HepG2 (cell line): ENCODE results near the gene PRKCG. TPM values are rescaled to one million over a fixed set of nuclear protein-coding genes. Genes with fewer than 3 reads are reported as not detected.

Source experiments
- ATAC-seq: fragments of 200-7000 bp; cut with Tn5 transposase; 3 replicates; pipeline ENCODE4 v1.9.1; 2020; ENCODE audit warnings: mild to moderate bottlenecking, moderate library complexity
- BruUV-seq: library from RNA; stranded (reverse); fragments of 400-500 nt; replicated peaks from 2 replicates; lab custom pipeline; 2021; lab: Mats Ljungman, UMichigan
- CTCF ChIA-PET: fragments of 300-600 bp; formaldehyde crosslinking; extraction: SDS; loops from one replicate; lab custom pipeline; 2021; ENCODE audit warnings: low total read pairs, inconsistent platforms, low intra/inter-chr PET ratio; lab: Yijun Ruan, JAX
- POLR2A ChIA-PET: fragments of 350-600 bp; sonication (Branson Sonifier 250); formaldehyde crosslinking; loops from one replicate; lab custom pipeline; 2020; ENCODE audit warnings: antibody characterized with exemption, inconsistent platforms; lab: Yijun Ruan, JAX
- DNase-seq: peaks from one replicate; pipeline ENCODE4 v3.0.0-alpha.2; 2015; ENCODE audit warnings: low spot score
- FAIRE-seq: peaks from 3 replicates; lab custom pipeline; 2011; peaks lifted over from hg19 to GRCh38; lab: Jason Lieb, UNC
- H2AFZ ChIP-seq: one replicate; pipeline ENCODE4 v1.6.1; 2011; ENCODE audit warnings: low read length, inconsistent platforms
- H3K27ac ChIP-seq: fragments of 300-600 bp; 3 replicates; pipeline ENCODE4 v1.8.0; 2011; ENCODE audit warnings: mixed run types, mild to moderate bottlenecking, mixed read lengths, low read length, inconsistent platforms; ENCODE audit not compliant: insufficient read depth; ENCODE audit errors: extremely low read length
- H3K27me3 ChIP-seq, 2 experiments: fragments of 200-600 bp in 1 of 2; 2 replicates in 1 of 2; 3 replicates in 1 of 2; pipeline versions ENCODE4 v1.6.0 to v1.8.0; 2011; ENCODE audit warnings: low read length in 2 of 2, mild to moderate bottlenecking in 2 of 2, moderate library complexity in 2 of 2, inconsistent platforms in 1 of 2; ENCODE audit not compliant: insufficient read depth in 2 of 2, control insufficient read depth in 1 of 2
- H3K36me3 ChIP-seq, 2 experiments: fragments of 200-600 bp in 1 of 2; replicated peaks in 1 of 2; 2 replicates in 1 of 2; 3 replicates in 1 of 2; pipeline versions ENCODE4 v1.5.1 to v1.8.0; 2011; ENCODE audit warnings: low read length in 2 of 2, inconsistent platforms in 1 of 2; ENCODE audit not compliant: insufficient read depth in 2 of 2, control insufficient read depth in 1 of 2
- H3K4me1 ChIP-seq: 2 replicates; pipeline ENCODE4 v1.5.1; 2012; ENCODE audit warnings: low read length, inconsistent platforms; ENCODE audit not compliant: insufficient read depth
- H3K4me2 ChIP-seq: 2 replicates; pipeline ENCODE4 v1.6.0; 2011; ENCODE audit warnings: low read depth, low read length, inconsistent platforms
- H3K4me3 ChIP-seq, 3 experiments: fragments of 200-600 bp in 1 of 3; sonication (generic), shearing (Covaris generic) in 1 of 3; replicated peaks in 1 of 3; 2 replicates each; pipeline ENCODE4 v1.5.1; 2011 to 2016; ENCODE audit warnings: low read length in 3 of 3, inconsistent platforms in 2 of 3, low read depth in 2 of 3, mild to moderate bottlenecking in 2 of 3, control low read depth in 1 of 3, mixed read lengths in 1 of 3; ENCODE audit not compliant: insufficient read depth in 1 of 3
- H3K79me2 ChIP-seq: one replicate; pipeline ENCODE4 v1.6.1; 2011; ENCODE audit warnings: low read length, inconsistent platforms; ENCODE audit not compliant: insufficient read depth
- H3K9ac ChIP-seq: 2 replicates; pipeline ENCODE4 v1.6.0; 2011; ENCODE audit warnings: mild to moderate bottlenecking, low read depth, low read length, inconsistent platforms; ENCODE audit not compliant: insufficient read depth
- H3K9me3 ChIP-seq: 2 replicates; pipeline ENCODE4 v1.5.1; 2012; ENCODE audit warnings: mild to moderate bottlenecking, low read length
- H4K20me1 ChIP-seq: 2 replicates; pipeline ENCODE4 v1.6.0; 2011; ENCODE audit warnings: inconsistent platforms, mild to moderate bottlenecking, low read length, moderate library complexity; ENCODE audit not compliant: insufficient read depth
- ASH2L ChIP-seq: fragments of 300-600, 200-600 bp; sonication (generic); IDR thresholded peaks from 2 replicates; pipeline ENCODE4 v1.7.0; 2017; ENCODE audit warnings: low read depth, mild to moderate bottlenecking, moderate library complexity, mixed read lengths, low read length; ENCODE audit not compliant: insufficient read length
- CTCF ChIP-seq: sonication (generic); formaldehyde crosslinking; IDR thresholded peaks from 2 replicates; pipeline ENCODE4 v1.5.0; 2020; ENCODE audit warnings: mild to moderate bottlenecking, missing genetic modification reagents, moderate library complexity
- ERF ChIP-seq: IDR thresholded peaks from 2 replicates; pipeline ENCODE4 v1.6.1; 2018; ENCODE audit warnings: missing biosample characterization, missing genetic modification reagents
- HOXA5 ChIP-seq: sonication (generic); formaldehyde crosslinking; IDR thresholded peaks from 2 replicates; pipeline ENCODE4 v1.4.0; 2020; ENCODE audit warnings: missing genetic modification reagents
- KAT8 ChIP-seq: IDR thresholded peaks from 2 replicates; pipeline ENCODE4 v1.6.1; 2016; ENCODE audit warnings: missing genetic modification reagents, missing compliant biosample characterization
- MIXL1 ChIP-seq: IDR thresholded peaks from 2 replicates; pipeline ENCODE4 v1.6.1; 2016
- NBN ChIP-seq: fragments of 450-650 bp; conservative IDR thresholded peaks from 2 replicates; pipeline ENCODE4 v1.6.1; 2017
- NFE2L2 ChIP-seq: fragments of 150-350 bp; IDR thresholded peaks from 2 replicates; pipeline ENCODE4 v1.6.1; 2014; ENCODE audit warnings: low read length
- PLRG1 ChIP-seq: fragments of 450-650 bp; conservative IDR thresholded peaks from 2 replicates; pipeline ENCODE4 v1.6.1; 2016
- RFXAP ChIP-seq: sonication (generic); formaldehyde crosslinking; IDR thresholded peaks from 2 replicates; pipeline ENCODE4 v1.4.0; 2020; ENCODE audit warnings: missing genetic modification reagents, borderline replicate concordance
- SAFB2 ChIP-seq: sonication (generic); formaldehyde crosslinking; IDR thresholded peaks from 2 replicates; pipeline ENCODE4 v1.5.1; 2020; ENCODE audit warnings: missing genetic modification reagents, low read depth, mild to moderate bottlenecking, borderline replicate concordance
- SIN3B ChIP-seq: fragments of 150-350 bp; IDR thresholded peaks from 2 replicates; pipeline ENCODE4 v1.6.1; 2014; ENCODE audit warnings: low read length
- SMARCE1 ChIP-seq: fragments of 450-650 bp; IDR thresholded peaks from 2 replicates; pipeline ENCODE4 v1.6.1; 2017; ENCODE audit warnings: borderline replicate concordance
- SOX13 ChIP-seq, 3 experiments: fragments of 450-650 bp in 1 of 3; sonication (generic) in 1 of 3; formaldehyde crosslinking in 1 of 3; IDR thresholded peaks in 2 of 3; conservative IDR thresholded peaks in 1 of 3; 2 replicates each; pipeline versions ENCODE4 v1.5.0 to v1.6.1; 2016 to 2020; ENCODE audit warnings: antibody characterized with exemption in 1 of 3, mild to moderate bottlenecking in 1 of 3, missing compliant biosample characterization in 1 of 3, missing genetic modification reagents in 1 of 3, moderate library complexity in 1 of 3
- STAG1 ChIP-seq: sonication (generic); formaldehyde crosslinking; IDR thresholded peaks from 2 replicates; pipeline ENCODE4 v1.4.0; 2020; ENCODE audit warnings: missing genetic modification reagents
- ZBTB42 ChIP-seq: sonication (generic); formaldehyde crosslinking; IDR thresholded peaks from 2 replicates; pipeline ENCODE4 v1.5.0; 2020; ENCODE audit warnings: mild to moderate bottlenecking, missing genetic modification reagents
- ZFP36 ChIP-seq: fragments of 150-350 bp; IDR thresholded peaks from 2 replicates; pipeline ENCODE4 v1.6.1; 2018; ENCODE audit warnings: borderline replicate concordance, low read length, low read depth; ENCODE audit not compliant: partially characterized antibody
- ZNF205 ChIP-seq: IDR thresholded peaks from 2 replicates; pipeline ENCODE4 v1.6.1; 2018; ENCODE audit warnings: missing biosample characterization, missing genetic modification reagents
- ZNF468 ChIP-seq: sonication (generic); formaldehyde crosslinking; IDR thresholded peaks from 2 replicates; pipeline ENCODE4 v1.8.0; 2022; ENCODE audit warnings: mild to moderate bottlenecking, moderate library complexity, missing genetic modification reagents
- ZNF710 ChIP-seq: sonication (generic); formaldehyde crosslinking; IDR thresholded peaks from 2 replicates; pipeline ENCODE4 v1.5.0; 2020; ENCODE audit warnings: mild to moderate bottlenecking, missing genetic modification reagents, borderline replicate concordance
- ZNF724P ChIP-seq: sonication (generic); formaldehyde crosslinking; IDR thresholded peaks from 2 replicates; pipeline ENCODE4 v1.8.0; 2022; ENCODE audit warnings: missing genetic modification reagents, borderline replicate concordance
- WGBS: methylation state at CpG from one replicate; pipeline ENCODE4 v1.1.6; 2017; ENCODE audit warnings: low lambda C conversion rate; 5-methylcytosine and 5-hydroxymethylcytosine counted together
- in situ Hi-C: cut with HindIII; loops from 2 replicates; pipeline ENCODE4 v1.10.0; 2017; ENCODE audit warnings: low pct_unique_long_range_greater_than_20kb; ENCODE audit not compliant: extremely low pct_ligation_motif_present
- intact Hi-C: fragments of 100-400 bp; cut with micrococcal nuclease; formaldehyde crosslinking; loops from one replicate; pipeline ENCODE4 v1.10.0; 2022; ENCODE audit not compliant: unreplicated experiment
- polyA plus RNA-seq, 8 experiments: library from polyadenylated mRNA; depleted of rRNA in 3 of 8; stranded (reverse) in 7 of 8; unstranded in 1 of 8; fragments of >200 nt; fragmentation: Illumina TruSeq in 4 of 8; extraction: Trizol in 4 of 8; gene quantifications; 2 replicates each; pipeline versions ENCODE4 v1.2.1 to v1.2.3, GENCODE V29; 2011 to 2016; ENCODE audit warnings: low read depth in 4 of 8, missing spikeins in 1 of 8, mixed read lengths in 1 of 8; ENCODE audit not compliant: insufficient read depth in 1 of 8
- total RNA-seq, 5 experiments: library from RNA; depleted of rRNA; stranded (reverse); fragments of >200 nt; fragmentation: Illumina TruSeq; extraction: Trizol; gene quantifications; 2 replicates each; pipeline ENCODE4 v1.2.3, GENCODE V29; 2016; ENCODE audit warnings: low read depth in 1 of 5

PRKCG gene
- total and polyA plus RNA-seq, 2 of the 13 experiments (the other 11 are each of a cell fraction or from before 2014, with no cell fraction given): 0.02 to 0.03 TPM

- H3K27ac ChIP-seq: no peak overlapping the region
- no peak for FAIRE-seq
- no peak overlapping the region for H3K4me2 ChIP-seq
- H3K9ac ChIP-seq: no peak overlapping the region
- no TSS peak for BruUV-seq
- no peak for TF ChIP-seq ZNF468
- TF ChIP-seq SIN3B: no peak
- no peak for TF ChIP-seq RFXAP (CRISPR knock-in tag)
- TF ChIP-seq NBN: no peak
- TF ChIP-seq NFE2L2: no peak
- no peak for TF ChIP-seq MIXL1 (CRISPR knock-in tag)
- peak; percentile 14 for TF ChIP-seq ZFP36
- no peak for TF ChIP-seq ASH2L
- TF ChIP-seq SAFB2: no peak
- TF ChIP-seq ERF (CRISPR knock-in tag): no peak
- no peak for TF ChIP-seq KAT8 (CRISPR knock-in tag)
- TF ChIP-seq ZNF710 (CRISPR knock-in tag): no peak
- TF ChIP-seq ZNF205 (CRISPR knock-in tag): no peak
- no peak for TF ChIP-seq HOXA5
- no peak for TF ChIP-seq PLRG1
- no peak for TF ChIP-seq ZBTB42 (CRISPR knock-in tag)
- peak; percentile 59 for TF ChIP-seq CTCF
- no peak for TF ChIP-seq ZNF724P (CRISPR knock-in tag)
- TF ChIP-seq SMARCE1: no peak
- no peak for TF ChIP-seq SOX13 (IDR thresholded peaks at IDR 0.05)
- no peak for TF ChIP-seq SOX13 (CRISPR knock-in tag; conservative IDR thresholded peaks at IDR 0.05 in 1 of 2, IDR thresholded peaks at IDR 0.05 in 1 of 2)
- TF ChIP-seq STAG1 (CRISPR knock-in tag): peak; percentile 56; the same call in 1 of the 2 replicates
- TF ChIP-seq, all 625 proteins: peak for 3
- no peaks in the 10 kb centered on the region for H3K36me3 ChIP-seq
- H3K9me3 ChIP-seq: no peaks in the 10 kb centered on the region
- CTCF ChIA-PET: no interaction called here
- no peaks in the 10 kb centered on the region for H3K4me1 ChIP-seq
- peaks cover 0 to 24% of the 10 kb centered on the region in 2 experiments; a peak in 2 of 5 replicates for H3K27me3 ChIP-seq
- POLR2A ChIA-PET: no interaction called here
- H4K20me1 ChIP-seq: 0 out of 2 replicates have a peak, but pooled peaks cover 2% of the 10 kb centered on the region
- H2AFZ ChIP-seq: no peak overlapping the region
- in situ Hi-C loops (no loop called here), intact Hi-C loops (no loop called here)
- ATAC-seq (peak; percentile 70), DNase-seq (peak; percentile 21)
- H3K79me2 ChIP-seq: no peaks in the 10 kb centered on the region
- no peak overlapping the region for H3K4me3 ChIP-seq
- WGBS: 77% methylated on average over 5 of the region's 5 CpGs
Observed at GRCh38 chr19:53947624-53948023, 65.6 kb downstream of the PRKCG start.
